GM12801 (cell line): ENCODE data around the gene DPT.

Experiments
- CTCF ChIP-seq: IDR thresholded peaks from one replicate; pipeline ENCODE4 v1.5.1; 2011; ENCODE audit warnings: control low read depth; ENCODE audit not compliant: insufficient read length; ENCODE audit errors: extremely low read depth

Gene DPT

GRCh38 chr1:168725831-168726230 is 3.2 kb downstream of the DPT start:
- no peak for TF ChIP-seq CTCF

DNA sequence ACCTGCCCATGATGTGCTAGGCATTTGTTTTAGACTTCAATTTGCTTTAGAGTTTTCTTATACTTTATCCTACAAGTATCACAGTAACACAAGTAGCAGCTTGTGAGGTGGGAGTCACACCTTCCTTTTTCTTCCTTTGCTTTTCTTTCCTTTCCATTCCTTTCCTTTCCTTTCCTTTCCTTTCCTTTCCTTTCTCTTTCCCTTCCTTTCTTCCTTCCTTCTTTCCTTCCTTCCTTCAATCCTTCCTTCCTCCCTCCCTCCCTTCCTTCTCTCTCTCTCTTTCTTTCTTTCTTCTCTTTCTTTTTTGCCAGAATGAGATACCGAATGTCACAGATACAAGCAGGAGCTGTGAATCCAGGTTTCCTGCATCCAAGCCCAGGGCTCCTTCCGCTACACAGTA is 3.9 kb downstream of the DPT start:
- TF ChIP-seq CTCF, result no peak

- TF ChIP-seq CTCF, result no peak
Observed at GRCh38 chr1:168723000-168723399, 6.0 kb downstream of the DPT start.

DNA sequence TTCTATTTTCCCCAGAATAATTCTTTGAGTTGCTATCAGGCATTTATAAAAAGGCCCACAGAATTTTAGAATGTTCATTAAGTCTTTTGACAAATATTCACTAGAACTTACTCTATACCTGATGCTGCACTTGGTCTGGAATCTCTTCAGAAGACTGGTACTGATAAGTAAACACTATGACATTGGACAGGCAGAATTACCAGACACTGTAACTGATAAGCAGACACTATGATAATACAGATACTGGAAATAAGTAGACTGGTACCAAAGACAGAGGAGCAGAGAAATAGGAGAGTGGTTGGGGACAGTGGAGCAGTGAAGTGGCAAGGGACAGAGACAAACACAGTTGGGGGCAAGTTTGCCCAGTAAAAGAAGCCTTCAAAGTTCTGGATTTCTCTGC is 8.2 kb downstream of the DPT start:
- no peak for TF ChIP-seq CTCF

GRCh38 chr1:168719306-168720111 is 9.5 kb downstream of the DPT start:
- no peak for TF ChIP-seq CTCF

DNA sequence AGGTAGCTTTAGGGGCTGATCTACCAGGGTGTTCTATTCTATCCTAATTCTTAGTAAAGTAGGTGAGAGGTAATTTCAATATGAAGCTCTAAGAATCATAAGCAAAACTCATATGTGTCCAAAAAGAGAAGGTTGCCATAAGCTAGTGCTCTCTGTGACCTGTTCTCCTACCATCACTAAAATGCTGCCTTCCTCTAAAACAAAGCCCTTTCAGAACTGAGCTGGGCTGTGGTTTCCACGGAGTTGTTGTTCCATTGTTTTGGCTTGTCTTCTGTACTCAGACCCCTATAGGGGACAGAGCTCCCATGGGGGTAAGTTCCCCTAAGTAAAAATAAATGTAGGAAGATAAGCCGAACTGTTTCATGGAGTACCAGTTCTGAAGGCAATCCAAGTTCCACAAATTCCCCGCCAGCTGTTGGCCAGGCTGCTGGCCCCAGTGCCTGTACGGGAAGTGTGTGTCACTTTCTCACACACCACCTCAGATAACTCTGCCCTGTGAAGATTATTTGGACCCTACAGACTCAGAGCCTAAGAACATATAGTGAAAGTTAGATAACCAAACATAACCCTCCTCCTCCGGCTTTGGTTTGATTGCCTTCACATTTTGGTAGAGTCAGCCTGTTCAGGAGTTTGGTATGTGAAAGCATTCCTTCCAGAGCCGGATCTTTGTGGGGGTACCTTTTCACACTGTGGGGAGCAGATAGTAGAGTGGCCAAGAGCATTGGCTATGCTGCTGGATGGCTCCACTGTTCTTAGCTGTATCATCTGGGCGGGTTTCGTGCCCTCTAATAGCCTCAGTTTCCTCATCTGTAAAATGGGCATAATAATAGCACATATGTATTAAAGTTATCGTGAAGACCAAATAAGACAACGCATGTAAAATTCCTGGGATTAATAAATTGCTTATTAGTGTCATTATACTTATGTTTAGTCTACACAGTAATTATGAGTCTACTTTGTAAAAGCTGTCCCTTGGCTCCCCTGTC is 10.8 kb downstream of the DPT start:
- no peak for TF ChIP-seq CTCF

DNA sequence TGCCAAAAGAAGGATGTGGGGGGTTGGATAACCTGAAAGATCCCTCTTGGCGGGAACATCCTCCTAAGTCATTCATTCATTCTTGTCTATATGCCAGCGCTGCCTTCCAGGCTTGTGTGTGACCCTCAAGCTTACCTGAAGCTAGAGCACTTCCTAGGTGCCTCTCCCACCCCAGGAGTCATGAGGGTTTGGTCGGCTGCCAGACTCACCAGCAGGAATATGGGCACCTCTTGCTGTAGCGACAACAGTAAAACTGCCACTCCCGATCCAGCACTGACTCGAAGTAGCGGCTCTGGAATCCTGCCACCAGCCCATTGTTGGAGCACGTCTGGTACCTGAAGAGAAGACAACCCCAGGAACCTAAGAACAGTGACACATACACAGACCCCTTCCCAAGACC is 15.0 kb downstream of the DPT start:
- TF ChIP-seq CTCF, result no peak
